Ectodermal cell (in vitro differentiated cells): Measurements from ENCODE around the gene ANAPC2.

Experiments
- H3K27ac ChIP-seq: 2 replicates; pipeline ENCODE4 v1.7.0; 2013; ENCODE audit warnings: mild to moderate bottlenecking, low read depth, low read length; ENCODE audit not compliant: insufficient read depth, poor library complexity, severe bottlenecking
- H3K27me3 ChIP-seq: 2 replicates; pipeline ENCODE4 v1.7.0; 2013; ENCODE audit warnings: mild to moderate bottlenecking, low read length; ENCODE audit not compliant: insufficient read depth, control insufficient read depth, poor library complexity, severe bottlenecking
- H3K36me3 ChIP-seq: one replicate; pipeline ENCODE4 v1.7.0; 2013; ENCODE audit warnings: low read length; ENCODE audit not compliant: control insufficient read depth, insufficient read depth
- H3K4me1 ChIP-seq: one replicate; pipeline ENCODE4 v1.7.0; 2013; ENCODE audit warnings: low read length; ENCODE audit not compliant: control insufficient read depth, insufficient read depth
- H3K4me3 ChIP-seq: 2 replicates; pipeline ENCODE4 v1.7.0; 2013; ENCODE audit warnings: low read depth, low read length, control low read depth; ENCODE audit not compliant: insufficient read depth
- H3K9me3 ChIP-seq: 2 replicates; pipeline ENCODE4 v1.7.0; 2013; ENCODE audit warnings: mild to moderate bottlenecking, low read length, moderate library complexity; ENCODE audit not compliant: control insufficient read depth
- WGBS, 2 experiments: methylation state at CpG; one replicate each; pipeline ENCODE4 v1.1.7; 2013; ENCODE audit warnings: missing lambda C conversion rate in 2 of 2; 5-methylcytosine and 5-hydroxymethylcytosine counted together

Gene ANAPC2

GRCh38 chr9:137165250-137165836, 23.0 kb downstream of the ANAPC2 start:
- 85 to 90% methylated on average over 32 of the region's 32 CpGs for WGBS, 2 experiments
- Histone ChIP-seq H3K27ac (no peak overlapping the region), H3K27me3 (peaks cover 100% of the 10 kb centered on the region), H3K36me3 (no peaks in the 10 kb centered on the region), H3K4me3 (no peak overlapping the region), H3K4me1 (peaks cover 19% of the 10 kb centered on the region), H3K9me3 (no peaks in the 10 kb centered on the region)

- H3K9me3 ChIP-seq = no peaks in the 10 kb centered on the region
- peaks cover 100% of the 10 kb centered on the region for H3K27me3 ChIP-seq
- WGBS, 2 experiments = 81 to 82% methylated on average over 33 to 34 of the region's 34 CpGs
- H3K4me3 ChIP-seq = no peak overlapping the region
- H3K36me3 ChIP-seq = no peaks in the 10 kb centered on the region
- no peak overlapping the region for H3K27ac ChIP-seq
- H3K4me1 ChIP-seq = peaks cover 14% of the 10 kb centered on the region
These were observed 23.8 kb downstream of the ANAPC2 start for GRCh38 chr9:137164370-137165249.

GRCh38 chr9:137163805-137164204, 24.6 kb downstream of the ANAPC2 start:
- no peaks in the 10 kb centered on the region for H3K9me3 ChIP-seq
- no peak overlapping the region for H3K27ac ChIP-seq
- peaks cover 9% of the 10 kb centered on the region for H3K4me1 ChIP-seq
- H3K4me3 ChIP-seq = no peak overlapping the region
- no peaks in the 10 kb centered on the region for H3K36me3 ChIP-seq
- H3K27me3 ChIP-seq = peaks cover 100% of the 10 kb centered on the region
- 90 to 91% methylated on average over 22 of the region's 22 CpGs for WGBS, 2 experiments

- H3K27me3 ChIP-seq = peaks cover 100% of the 10 kb centered on the region
These were observed 25.0 kb downstream of the ANAPC2 start for GRCh38 chr9:137163365-137163715.

GRCh38 chr9:137162505-137163364, 25.6 kb downstream of the ANAPC2 start:
- H3K27me3 ChIP-seq = peaks cover 100% of the 10 kb centered on the region
- H3K9me3 ChIP-seq = no peaks in the 10 kb centered on the region
- 15% methylated on average over 74 of the region's 74 CpGs for WGBS, 2 experiments
- no peak overlapping the region for H3K27ac ChIP-seq
- no peaks in the 10 kb centered on the region for H3K36me3 ChIP-seq
- peak overlapping the region; percentile 10 for H3K4me3 ChIP-seq
- peaks cover 8% of the 10 kb centered on the region for H3K4me1 ChIP-seq

More at GRCh38 chr9:137163365-137163715, 25.0 kb downstream of the ANAPC2 start:
- no peak overlapping the region for H3K27ac ChIP-seq
- 31 to 35% methylated on average over 26 of the region's 26 CpGs for WGBS, 2 experiments
- H3K4me1 ChIP-seq = peaks cover 8% of the 10 kb centered on the region
- H3K4me3 ChIP-seq = peak overlapping the region; percentile 10
- no peaks in the 10 kb centered on the region for H3K36me3 ChIP-seq
- H3K9me3 ChIP-seq = no peaks in the 10 kb centered on the region

GRCh38 chr9:137161558-137162486, 26.5 kb downstream of the ANAPC2 start:
- H3K27ac ChIP-seq = no peak overlapping the region
- no peak overlapping the region for H3K4me3 ChIP-seq
- no peaks in the 10 kb centered on the region for H3K9me3 ChIP-seq
- peaks cover 100% of the 10 kb centered on the region for H3K27me3 ChIP-seq
- H3K36me3 ChIP-seq = no peaks in the 10 kb centered on the region
- WGBS, 2 experiments = 26% methylated on average over 71 of the region's 71 CpGs
- no peaks in the 10 kb centered on the region for H3K4me1 ChIP-seq

- Histone ChIP-seq H3K27ac (no peak overlapping the region), H3K4me1 (no peaks in the 10 kb centered on the region), H3K4me3 (no peak overlapping the region), H3K9me3 (no peaks in the 10 kb centered on the region), H3K36me3 (no peaks in the 10 kb centered on the region), H3K27me3 (peaks cover 100% of the 10 kb centered on the region)
- 62 to 64% methylated on average over 56 of the region's 56 CpGs for WGBS, 2 experiments
These were observed 27.4 kb downstream of the ANAPC2 start for GRCh38 chr9:137160716-137161557.

GRCh38 chr9:137160054-137160425, 28.3 kb downstream of the ANAPC2 start:
- H3K4me3 ChIP-seq = no peak overlapping the region
- no peaks in the 10 kb centered on the region for H3K36me3 ChIP-seq
- WGBS, 2 experiments = 70 to 73% methylated on average over 17 of the region's 17 CpGs
- H3K27me3 ChIP-seq = peaks cover 100% of the 10 kb centered on the region
- H3K27ac ChIP-seq = no peak overlapping the region
- H3K4me1 ChIP-seq = no peaks in the 10 kb centered on the region
- H3K9me3 ChIP-seq = no peaks in the 10 kb centered on the region
